HG03135 (cell line): Measurements from ENCODE around the gene PKP1.

Experiments
- ATAC-seq: cut with Tn5 transposase; IDR thresholded peaks from one replicate; pipeline ENCODE4 v1.9.1; 2021; ENCODE audit warnings: mild to moderate bottlenecking, moderate library complexity; ENCODE audit not compliant: unreplicated experiment

The PKP1 gene

DNA sequence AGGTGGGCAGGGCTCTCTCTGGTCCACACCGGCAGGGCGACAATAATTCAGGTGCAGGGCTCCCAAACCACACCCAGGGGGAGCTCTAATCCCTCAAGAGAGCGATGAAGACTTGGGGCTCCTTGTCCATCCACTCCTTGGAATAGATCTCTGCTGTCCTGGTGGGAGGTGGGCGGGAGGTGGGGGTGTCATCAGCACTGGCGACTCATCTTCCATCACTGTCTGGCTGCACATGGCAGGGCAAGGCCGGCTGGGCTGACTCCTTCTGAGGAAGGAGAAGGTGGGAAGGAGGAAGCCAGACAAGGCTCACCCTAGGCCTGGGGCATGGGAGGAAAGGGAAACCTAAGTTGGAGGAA is 64.9 kb downstream of the PKP1 start:
- ATAC-seq: no peak

DNA sequence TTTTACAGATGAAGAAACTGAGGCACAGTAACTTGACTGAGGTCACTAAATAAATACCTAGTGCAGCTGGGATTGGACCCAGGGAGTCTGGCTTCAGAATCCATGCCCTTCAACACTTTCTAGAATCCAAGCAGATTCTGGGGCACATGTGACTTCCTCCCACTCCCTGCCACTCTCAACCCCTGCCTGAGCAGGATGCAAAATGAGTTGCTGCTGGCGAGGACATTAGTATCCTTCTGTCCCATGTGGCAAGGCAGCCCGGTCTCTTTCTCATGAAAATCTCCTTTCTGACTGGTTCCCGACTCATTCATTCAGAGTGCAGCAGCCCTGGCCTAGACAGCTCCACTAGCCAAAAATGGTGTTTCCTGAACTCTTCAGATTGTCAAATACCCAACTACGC is 65.8 kb downstream of the PKP1 start:
- ATAC-seq: no peak

- ATAC-seq: no peak
These were observed 67.0 kb downstream of the PKP1 start for GRCh38 chr1:201350361-201350725.

DNA sequence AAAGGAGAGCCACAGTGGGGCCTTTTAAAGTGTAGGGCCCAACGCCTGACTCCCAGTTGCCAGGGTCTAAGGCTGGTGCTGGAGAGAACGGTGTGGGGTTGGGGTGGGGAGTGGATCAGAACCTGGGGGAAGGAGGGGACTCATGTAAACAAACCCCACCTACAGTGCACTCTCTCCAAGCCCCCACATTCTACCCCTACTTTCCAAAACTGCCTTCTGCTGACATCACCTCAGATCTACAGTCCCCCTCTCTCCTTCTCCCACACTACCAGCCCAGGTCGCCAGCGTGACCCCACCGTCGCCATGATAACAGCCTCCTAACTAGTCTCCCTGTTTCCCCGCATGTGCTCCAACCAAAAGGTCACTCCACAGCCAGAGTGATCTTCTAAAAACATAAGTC is 67.6 kb downstream of the PKP1 start:
- no peak for ATAC-seq

DNA sequence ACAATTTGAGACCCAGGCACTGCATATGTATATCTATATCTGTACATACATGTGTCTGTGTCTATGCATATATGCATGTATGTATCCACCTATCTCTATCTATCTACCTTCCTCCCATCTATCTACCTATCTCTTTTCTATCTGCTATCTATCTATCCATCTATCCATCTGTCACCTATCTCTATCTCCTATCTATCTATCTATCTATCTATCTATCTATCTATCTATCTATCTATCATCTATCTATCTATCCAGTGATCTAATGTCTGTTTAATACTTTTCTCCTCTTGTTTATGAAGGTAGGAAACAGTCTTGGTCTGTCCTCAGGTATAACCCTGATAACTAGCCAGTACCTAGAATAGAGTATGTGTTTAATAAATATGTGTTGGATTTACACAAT is 68.3 kb downstream of the PKP1 start:
- ATAC-seq: no peak

DNA sequence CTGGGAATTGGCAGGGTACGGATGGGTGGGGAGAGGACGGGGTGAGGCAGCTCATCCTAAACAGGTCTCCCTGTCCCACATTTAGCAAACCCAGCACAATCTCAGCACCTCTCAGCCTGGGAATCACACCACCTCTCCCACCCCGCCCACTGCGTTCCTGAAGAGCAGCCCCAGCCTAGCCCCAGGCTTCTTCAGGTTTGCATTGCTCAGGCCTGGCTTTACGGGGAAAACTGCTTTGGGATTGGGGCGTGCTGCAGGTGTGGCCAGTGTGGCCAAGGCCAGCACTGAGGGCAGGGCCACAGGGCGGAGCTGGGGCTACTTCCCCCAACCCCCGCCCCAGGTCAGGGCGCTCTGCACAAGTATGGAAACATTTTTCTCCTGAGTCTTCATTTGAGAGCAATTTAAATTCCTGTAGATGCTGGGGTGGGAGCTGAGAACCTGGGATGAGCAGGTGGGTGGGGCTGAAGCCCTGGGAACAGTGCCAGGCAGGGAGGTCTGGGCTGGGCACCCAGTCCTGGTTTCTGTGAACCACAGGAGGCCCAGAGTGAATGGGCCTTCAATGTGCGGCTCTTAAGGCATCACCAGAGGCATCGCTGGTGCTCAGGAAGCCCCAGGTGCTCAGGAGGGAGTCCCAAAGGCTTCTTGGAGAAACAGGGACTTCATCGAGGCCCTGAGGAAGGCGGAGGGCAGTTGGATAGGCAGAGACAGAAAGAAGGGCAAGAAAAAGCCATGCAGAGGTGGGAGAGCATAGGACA is 70.1 kb downstream of the PKP1 start:
- ATAC-seq: no peak

DNA sequence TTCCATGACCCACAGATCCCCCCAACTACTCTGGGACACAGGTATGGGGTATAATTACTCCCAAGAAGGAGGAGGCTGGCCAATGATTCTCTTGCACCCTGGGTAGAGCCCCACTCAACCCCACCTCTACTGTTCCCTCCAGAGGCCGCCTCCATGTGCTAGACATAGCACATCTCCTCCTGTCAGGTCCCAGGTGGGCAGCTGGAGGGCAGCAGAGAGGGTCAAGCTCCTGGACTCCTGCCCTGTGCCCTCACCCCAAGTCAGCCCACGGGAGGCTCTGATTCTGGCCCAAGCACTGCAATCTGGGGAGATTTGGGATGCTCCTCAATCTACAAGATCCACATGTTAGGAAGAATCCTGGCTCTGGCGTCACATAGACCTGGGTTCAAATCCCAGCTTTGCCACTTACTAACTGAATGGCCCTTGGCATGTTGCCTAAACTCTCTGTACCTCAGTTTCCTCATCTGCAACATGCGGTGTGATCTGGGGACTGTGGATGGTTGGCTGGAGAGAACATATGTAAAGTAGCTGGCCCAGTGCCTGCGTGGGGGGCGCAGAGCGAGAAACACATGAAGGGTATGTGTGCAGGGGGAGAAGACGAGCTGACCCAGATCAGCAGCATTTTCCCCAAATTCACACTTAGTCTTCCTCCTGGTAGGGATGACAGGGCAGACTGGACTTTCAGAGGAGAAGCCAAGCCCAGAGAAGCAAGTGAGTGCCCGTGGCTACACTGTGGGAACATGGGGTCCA is 71.0 kb downstream of the PKP1 start:
- ATAC-seq: no peak

DNA sequence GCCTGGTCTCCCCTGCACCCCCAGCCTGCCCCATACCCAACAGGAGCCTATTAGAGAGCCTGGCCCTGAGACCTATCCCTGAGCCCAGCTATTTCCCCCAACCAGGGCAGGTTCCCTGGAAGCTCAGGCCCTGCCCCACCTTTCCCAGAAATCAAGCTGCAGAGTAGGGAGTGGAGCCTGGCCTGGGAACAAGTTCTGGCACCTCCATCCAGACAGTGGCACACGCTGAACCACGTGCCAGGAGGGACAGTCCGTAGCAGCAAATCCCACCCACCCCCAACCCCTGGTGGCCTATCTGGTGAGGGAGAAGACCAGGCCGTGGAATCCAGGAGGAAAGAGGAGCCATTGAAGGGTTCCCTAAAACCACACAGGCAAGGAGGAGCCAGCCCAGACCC is 71.6 kb downstream of the PKP1 start:
- no peak for ATAC-seq

DNA sequence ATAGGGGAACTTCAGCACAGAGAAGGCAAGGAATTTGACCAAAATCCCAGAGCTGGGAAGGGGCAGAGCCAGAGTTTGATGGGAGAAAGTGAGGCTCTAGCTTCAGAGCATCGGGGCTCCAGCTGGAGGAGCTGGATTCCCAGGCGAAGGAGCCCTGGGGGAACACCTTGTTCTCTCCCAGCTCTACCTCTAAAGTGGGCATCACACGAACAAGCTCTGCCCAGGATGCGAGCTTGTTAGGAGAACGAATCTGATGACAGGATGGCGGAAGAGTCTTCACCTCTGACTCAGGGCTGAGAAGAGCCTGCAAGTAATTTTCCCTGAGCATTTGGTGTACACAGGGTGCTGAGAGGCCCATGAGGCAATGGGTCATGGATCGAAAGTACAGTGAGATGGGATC is 72.2 kb downstream of the PKP1 start:
- ATAC-seq: no peak

GRCh38 chr1:201356236-201356635 is 72.9 kb downstream of the PKP1 start:
- ATAC-seq: no peak

DNA sequence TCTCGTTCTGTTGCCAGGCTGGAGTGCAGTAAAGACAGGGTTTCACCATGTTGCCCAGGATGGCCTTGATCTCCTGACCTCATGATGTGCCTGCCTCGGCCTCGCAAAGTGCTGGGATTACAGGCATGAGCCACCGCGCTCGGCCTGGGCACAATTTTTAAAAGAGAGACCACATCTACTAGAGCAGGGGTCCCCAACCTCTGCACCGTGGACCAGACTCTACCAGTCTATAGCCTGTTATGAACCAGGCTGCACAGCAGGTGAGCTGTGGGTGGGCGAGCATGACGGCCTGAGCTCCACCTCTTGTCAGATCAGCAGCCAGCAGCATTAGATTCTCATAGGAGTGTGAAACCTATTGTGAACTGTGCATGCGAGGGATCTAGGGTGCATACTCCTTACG is 73.4 kb downstream of the PKP1 start:
- no peak for ATAC-seq

GRCh38 chr1:201357211-201357610 is 73.9 kb downstream of the PKP1 start:
- no peak for ATAC-seq

GRCh38 chr1:201357636-201358348 is 74.5 kb downstream of the PKP1 start:
- no peak for ATAC-seq

- ATAC-seq: no peak
These were observed 75.3 kb downstream of the PKP1 start for GRCh38 chr1:201358596-201358995.

GRCh38 chr1:201359031-201359872 is 75.9 kb downstream of the PKP1 start:
- ATAC-seq: no peak

GRCh38 chr1:201359873-201360210 is 76.5 kb downstream of the PKP1 start:
- no peak for ATAC-seq

- ATAC-seq: no peak
These were observed 77.2 kb downstream of the PKP1 start for GRCh38 chr1:201360486-201360885.

DNA sequence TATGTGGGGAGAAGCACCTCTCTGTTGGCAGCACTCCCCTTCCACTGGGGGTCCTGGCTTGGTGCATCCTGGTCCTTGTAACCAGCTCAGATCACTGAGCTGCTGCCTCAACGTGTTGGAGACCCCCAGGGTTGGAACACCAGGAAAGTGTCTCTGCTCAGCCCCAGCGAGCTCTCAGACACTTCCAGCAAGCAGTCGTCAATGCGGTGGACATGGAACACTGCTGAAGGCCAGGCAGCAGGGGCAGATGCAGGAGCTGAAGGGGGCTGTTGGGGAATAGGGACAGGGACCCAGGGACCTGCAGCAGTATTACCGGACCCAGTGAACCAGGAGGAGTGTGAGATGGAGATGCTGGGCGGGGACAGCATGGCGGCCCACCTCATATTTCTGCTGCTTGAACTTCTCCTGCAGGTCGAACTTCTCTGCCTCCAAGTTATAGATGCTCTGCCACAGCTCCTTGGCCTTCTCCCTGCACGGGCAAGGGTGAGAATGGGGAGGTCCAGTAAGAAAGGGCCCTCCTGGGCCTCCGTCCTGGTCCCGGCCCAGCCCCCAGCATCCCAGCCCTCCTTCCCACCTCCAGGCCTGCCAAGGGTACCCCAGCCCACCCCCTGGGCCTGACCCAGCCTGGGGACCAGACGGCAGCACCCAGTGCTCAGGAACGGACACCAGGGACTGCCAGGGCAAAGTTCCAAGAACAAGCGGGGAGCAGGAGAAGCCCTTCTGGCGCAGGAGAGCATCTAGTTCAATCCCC is 77.8 kb downstream of the PKP1 start:
- no peak for ATAC-seq

DNA sequence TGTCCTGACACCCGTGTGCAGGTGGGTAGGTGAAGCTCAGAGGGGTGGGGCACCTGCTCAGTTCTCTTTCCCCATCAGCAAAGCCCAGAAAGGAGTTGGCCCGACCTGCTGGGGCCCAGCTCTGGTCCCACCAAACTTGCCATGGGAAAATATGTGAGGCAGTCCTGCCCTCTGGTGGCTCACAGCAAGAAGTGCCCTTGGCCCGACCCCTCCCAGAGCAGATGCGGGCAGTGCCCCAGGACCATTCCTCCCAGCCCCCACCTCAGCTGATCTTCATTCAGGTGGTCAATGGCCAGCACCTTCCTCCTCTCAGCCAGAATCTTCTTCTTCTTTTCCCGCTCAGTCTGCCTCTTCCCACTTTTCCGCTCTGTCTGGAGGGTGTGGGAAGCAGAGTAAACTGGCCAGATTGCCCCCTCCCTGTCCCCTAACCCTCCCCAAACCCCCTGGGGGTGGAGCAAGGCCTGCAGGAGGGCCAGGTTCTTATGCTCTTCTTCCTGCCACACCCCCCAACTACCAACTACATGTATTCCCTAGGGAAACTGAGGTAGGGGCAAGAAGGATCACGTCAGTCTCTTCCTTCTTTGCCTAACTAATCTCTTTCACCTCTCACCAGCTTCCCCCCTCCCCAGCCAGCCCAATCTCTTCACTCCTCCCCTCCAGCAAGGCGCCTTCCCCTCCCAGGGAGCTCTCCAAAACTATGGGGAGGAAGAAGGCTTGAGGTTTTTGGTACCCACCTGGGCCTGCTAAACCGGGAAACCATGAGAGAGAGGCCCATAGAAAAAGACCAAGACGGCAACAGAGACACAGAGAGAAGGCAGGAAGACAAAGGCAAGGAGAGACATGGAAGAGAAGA is 78.6 kb downstream of the PKP1 start:
- no peak for ATAC-seq

- no peak for ATAC-seq
These were observed 79.6 kb downstream of the PKP1 start for GRCh38 chr1:201362906-201363305.
